ENCODE measurements around the gene EPB41L3.

GRCh38 chr18:5449858-5450509 lies 93.8 kb downstream of the EPB41L3 start:
- TF ChIP-seq CTCF (conservative IDR thresholded peaks at IDR 0.05; ENCODE audit: low read depth in 2 of 2) (no peak), CREB1 (CRISPR knock-in tag; IDR thresholded peaks at IDR 0.05; ENCODE audit: low read depth) (no peak), POLR2AphosphoS5 (IDR thresholded peaks at IDR 0.05; ENCODE audit: low read depth) (no peak), EZH2 (IDR thresholded peaks at IDR 0.05; ENCODE audit: low read depth, unreplicated experiment) (no peak), REST (IDR thresholded peaks at IDR 0.05; ENCODE audit: unreplicated experiment) (no peak), EZH2phosphoT487 (IDR thresholded peaks at IDR 0.05; ENCODE audit: unreplicated experiment) (no peak), ETS1 (IDR thresholded peaks at IDR 0.05) (no peak)
